HS-27A (cell line): ENCODE data around the gene RBBP5.
"Not testable (repeated sequence)": the region's sequence is repeated elsewhere in the genome, so short reads cannot be mapped to it uniquely, and the experiment has no call there.

Source experiments
- DNase-seq: peaks from one replicate; pipeline ENCODE4 v3.0.0-alpha.2; 2012; ENCODE audit warnings: low read depth, missing footprints

RBBP5 gene, protein sequence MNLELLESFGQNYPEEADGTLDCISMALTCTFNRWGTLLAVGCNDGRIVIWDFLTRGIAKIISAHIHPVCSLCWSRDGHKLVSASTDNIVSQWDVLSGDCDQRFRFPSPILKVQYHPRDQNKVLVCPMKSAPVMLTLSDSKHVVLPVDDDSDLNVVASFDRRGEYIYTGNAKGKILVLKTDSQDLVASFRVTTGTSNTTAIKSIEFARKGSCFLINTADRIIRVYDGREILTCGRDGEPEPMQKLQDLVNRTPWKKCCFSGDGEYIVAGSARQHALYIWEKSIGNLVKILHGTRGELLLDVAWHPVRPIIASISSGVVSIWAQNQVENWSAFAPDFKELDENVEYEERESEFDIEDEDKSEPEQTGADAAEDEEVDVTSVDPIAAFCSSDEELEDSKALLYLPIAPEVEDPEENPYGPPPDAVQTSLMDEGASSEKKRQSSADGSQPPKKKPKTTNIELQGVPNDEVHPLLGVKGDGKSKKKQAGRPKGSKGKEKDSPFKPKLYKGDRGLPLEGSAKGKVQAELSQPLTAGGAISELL

DNA sequence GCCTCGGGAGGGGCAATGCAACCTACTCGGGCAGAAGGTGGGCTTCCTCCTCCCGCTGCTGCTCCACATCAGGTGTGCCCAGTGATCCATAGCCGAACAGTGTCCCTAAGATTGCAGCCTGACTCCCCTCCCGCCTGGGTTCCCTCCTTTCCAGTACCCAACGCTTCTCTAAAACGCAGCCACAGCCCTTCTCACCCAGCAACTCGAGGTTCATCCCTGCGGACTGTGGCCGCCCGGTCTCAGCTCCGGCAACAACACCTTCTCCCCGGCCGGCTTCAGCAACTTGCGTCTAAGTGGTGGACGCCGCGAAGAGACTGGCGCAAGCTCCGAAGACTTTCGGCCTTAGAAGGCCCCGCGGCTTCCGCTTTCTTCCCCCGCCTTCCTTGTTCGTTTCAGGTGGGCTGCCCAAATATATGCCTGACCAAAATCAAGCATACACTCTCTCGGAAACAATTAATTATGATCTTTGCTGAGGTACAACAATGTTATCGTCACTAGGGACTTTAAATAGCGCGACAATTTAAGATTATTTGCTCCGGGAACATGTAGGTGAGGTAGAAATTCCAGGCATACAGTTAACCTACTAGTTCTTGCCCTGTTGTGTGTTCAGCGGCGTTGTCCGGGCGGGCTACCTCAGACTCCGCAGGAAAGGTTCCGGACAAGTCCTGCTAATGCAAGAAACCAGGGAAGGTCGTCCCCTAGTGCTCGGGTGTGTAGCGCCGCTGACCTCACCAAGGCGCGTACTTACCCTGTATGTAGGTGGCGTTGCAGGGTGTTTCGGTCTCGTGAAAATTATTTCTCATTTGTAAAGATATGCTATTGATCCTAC lies at the start of gene RBBP5:
TSS of gene RBBP5 (minus strand) at position 319 of the 829 bp plus-strand sequence. CDS start at position 214, 105 bp downstream.
- DNase-seq, result peak; percentile 94

DNA sequence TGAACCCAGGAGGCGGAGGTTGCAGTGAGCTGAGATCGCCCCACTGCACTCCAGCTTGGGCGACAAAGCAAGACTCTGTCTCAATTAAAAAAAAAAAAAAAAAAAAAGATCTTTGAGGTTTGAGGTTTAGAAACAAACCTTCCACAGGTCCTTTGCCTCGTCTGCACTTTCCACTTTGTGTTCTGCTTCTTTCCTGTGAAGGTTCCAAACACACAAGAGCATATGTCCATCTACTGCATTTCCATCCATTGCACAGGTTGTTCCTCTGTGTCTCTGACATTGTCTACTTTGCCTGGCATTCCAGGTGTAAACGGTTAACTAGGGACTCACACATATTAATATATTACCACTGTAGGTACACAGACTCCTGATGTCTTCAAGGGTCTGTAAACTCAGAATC lies 49.6 kb upstream of the RBBP5 start:
- no peak for DNase-seq

DNA sequence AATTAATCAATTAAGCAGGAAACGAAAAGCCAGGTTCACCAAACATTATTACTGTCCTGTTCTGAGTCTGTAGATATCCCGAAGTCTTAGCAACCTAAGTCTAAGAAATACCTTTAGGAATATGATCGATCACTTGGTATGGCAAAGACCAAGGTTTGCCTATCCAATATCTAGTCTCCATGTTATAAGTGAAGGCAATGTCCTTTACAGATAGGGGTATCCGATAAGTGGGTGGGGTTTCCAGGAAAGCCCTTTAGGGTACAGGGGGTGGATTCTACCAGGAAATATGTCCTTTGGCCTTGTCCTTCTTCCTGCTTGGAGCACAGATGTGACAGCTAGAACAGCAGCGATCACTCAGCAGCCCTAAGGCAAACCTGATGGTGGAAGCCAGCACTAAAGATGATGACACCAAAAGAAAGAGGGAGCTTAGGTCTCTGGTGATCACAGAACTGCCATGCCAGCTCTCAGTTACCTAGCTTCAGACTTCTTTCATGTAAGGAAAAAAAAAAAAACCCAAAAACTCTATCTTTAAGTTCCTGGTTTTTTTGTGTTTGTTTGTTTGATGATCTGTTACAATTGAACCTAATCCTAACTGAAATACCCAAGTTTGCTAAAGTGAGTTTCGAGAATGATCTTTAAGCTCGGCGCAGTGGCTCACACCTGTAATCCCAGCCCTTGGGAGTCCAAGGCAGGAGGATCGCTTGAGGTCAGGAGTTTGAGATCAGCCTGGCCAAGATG lies 48.9 kb upstream of the RBBP5 start:
- DNase-seq, result no peak

DNA sequence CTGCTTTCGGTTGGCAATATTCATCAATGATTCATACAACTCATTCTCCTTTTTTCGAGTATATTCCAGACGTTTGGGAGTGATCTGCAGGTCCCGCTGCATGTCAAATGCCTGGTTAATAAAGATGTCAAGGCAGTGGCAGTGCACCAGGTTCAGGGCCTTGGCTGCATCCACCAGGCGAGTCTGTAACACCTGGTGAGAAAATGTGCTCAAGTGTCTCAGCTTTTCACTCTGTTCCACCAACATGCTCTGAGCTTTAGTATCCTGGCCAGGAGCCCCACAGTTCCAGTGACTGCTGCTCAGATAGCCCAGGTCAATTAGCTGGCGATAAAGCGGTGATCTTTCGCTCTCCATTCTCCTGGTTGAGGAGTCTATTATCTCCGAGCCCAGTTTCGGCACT lies 47.5 kb upstream of the RBBP5 start:
- no peak for DNase-seq

DNA sequence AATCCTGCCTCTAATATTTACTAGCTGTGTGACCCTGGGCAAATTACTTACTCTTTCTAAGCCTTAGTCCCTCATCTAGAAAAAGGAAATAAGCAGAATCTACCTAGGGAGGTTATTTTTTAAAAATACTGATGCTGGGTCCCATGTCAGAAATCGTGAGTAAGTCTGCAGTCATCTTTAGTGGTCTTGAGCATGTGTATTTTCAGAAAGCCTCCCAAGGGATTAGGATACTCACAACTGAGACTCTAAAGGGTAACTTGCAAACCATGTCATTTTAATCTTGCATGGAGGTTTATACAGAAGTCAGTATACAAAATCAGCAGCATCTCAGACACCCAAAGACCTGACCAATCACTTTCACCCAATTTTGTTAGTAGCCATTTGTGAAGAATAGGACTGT lies 46.5 kb upstream of the RBBP5 start:
- DNase-seq, result no peak

DNA sequence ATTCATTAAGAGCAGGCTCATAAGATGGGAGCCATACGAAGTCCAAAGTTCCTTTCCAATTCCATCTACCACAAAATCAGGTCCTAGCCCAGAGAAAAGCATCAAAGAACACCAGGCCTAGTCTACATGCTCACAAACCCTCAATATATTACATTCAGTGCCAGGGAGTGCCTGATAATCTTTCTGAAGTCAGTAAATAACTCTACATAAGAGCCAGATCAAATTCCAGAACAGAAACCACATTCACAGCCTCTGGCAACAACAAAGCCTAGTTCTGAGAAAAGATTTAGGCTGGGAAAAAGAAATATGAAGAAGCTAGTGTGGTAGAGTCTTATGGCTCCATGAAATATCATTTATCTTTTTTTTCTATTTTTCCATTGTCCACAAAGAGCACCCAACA lies 40.5 kb upstream of the RBBP5 start:
- DNase-seq, result no peak

DNA sequence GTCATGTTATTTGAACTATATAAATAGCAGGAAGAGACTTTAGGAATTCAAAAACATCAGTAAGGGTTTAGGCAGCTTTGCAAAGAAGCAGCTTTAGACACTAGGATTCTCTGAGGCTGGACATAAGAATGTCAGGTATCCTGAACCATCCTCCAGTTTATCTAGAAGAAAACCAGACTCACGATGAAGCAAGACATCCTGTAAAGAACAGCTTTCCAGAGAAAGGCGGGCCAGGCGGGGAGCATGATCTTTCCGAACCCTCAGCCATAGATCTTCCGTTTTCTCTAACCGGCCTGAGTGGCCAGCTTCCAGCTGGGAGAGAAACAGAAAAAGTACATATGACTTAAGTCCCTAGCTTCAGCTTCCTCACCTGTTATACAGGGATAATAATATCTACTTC lies 39.3 kb upstream of the RBBP5 start:
- no peak for DNase-seq

DNA sequence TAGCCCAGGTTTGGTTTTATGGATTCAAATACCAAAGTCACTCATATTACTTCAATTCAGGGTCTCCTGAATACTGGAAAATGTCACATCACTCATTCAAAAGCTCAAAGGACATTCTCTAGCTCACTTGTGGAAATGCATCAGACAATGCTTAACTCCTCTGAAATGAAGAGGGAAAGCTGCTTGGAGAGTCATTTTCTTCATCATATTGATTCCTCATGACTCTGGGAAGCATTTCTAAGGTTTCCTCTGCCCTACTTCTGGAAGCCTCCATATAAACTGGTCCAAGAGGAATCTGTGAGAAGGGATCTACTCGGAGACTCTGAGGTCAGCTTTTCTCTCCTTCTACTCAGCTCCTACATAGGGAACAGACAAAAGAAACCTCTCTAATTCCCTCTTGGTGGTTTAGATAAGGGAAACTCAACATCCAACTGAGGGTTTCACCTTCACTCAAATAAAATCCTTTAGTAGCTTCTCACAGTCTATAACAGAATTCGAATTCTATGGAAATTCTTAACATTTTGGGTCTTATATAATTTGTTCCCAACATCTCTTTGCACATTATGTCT lies 36.4 kb upstream of the RBBP5 start:
- no peak for DNase-seq

DNA sequence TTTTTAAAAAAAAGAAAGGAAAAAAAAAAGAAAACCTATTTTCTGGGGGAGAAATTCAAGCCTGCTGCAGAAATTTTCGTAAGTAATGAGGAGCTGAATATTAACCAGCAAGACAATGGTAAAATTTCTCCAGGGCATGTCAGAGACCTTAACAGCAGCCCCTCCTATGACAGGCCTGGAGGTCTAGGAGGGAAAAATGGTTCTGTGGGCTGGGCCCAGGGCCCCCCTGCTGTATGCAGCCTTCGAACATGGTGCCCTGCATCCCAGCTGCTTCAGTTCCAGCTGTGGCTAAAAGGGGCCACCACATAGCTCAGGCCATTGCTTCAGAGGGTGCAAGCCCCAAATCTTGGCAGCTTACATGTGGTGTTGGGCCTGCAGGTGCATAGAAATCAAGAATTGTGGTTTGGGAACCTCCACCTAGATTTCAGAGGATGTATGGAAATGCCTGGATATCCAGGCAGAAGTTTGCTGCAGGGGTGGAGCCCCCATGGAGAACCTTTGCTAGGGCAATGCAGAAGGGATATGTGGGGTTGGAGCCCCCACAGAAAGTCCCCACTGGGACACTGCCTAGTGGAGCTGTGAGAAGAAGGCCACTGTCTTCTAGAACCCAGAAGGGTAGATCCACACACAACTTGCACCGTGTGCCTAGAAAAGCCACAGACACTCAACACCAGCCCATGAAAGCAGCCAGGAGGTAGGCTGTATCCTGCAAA lies 34.0 kb upstream of the RBBP5 start:
- not testable (repeated sequence) for DNase-seq

DNA sequence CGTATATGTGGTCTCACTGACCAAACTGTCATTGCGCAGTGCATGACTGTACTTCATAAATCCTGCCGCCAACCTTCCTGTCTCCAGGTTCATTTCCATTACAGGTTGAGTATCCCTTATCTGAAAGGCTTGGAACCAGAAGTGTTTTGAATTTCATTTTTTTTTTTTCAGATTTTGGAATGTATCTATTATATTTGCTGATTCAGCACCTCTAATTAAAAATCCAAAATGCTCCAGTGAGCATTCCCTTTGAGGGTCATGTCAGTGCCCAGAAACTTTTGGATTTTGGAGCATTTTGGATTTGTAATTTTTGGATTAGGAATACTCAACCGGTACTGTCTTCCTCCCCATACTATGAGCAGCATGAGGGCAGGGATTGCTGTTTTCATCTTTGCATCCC lies 30.7 kb upstream of the RBBP5 start:
- DNase-seq, result no peak

DNA sequence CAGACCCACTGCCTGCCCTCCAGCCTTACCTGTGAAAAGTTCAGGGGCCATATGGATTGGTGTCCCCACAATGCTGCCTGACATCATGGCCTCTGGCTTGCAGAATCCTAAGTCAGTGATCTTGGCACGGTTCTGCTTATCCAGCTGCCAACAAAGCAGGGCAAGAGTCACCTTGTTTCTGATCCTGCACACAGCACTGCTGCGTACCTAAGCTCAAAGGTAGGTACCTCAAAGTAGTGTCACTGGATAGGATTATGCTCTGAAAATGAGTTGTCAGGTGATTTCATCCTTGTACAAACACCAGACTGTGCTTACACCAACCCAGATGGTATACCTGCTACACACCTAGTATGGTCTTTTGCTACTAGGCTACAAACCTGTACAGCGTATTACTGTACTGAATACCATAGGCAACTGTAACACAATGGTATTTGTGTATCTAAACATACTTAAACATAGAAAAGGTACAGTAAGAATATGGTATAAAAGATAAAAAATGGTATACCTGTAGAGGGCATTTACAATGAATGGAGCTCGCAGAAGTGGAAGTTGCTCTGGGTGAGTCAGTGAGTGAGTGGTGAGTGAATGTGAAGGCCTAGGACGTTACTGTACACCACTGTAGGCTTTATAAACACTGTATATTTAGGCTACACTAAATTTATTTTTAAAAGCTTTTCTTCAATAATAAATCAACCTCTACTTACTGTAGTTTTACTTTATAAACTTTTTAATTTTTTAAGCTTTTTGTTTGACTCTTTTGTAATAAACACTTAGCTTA lies 29.1 kb upstream of the RBBP5 start:
- no peak for DNase-seq

DNA sequence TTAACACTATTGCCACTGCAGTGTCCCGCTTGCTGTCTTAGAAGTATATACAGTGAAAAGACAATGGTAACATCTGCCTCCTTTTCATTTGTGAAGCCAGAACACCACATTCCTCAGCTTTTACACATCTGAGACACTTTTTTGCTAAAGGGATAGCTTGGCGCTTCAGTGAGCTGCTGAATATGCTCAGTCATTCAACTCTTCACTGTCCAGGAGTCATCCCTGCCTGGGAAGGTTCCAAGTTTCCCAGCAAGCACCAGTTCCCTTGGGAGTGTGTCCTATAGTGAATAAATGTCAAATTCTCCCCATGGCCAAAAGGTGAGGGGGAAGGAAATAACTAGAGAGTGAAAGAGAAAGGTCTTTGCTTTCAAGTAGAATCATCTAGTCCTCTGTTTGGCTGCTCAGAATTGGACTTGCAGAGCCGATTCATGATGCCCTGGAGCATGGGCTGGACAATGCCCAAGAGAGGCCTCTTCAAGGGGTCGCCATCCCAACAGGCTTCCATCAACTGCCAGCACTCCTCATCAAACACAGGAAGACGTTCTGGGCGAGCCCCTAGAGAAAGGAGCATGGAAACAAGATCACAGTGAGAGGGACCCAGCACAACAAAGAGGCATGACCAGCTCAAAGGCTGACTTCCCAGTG lies 25.5 kb upstream of the RBBP5 start:
- DNase-seq, result peak; percentile 15

DNA sequence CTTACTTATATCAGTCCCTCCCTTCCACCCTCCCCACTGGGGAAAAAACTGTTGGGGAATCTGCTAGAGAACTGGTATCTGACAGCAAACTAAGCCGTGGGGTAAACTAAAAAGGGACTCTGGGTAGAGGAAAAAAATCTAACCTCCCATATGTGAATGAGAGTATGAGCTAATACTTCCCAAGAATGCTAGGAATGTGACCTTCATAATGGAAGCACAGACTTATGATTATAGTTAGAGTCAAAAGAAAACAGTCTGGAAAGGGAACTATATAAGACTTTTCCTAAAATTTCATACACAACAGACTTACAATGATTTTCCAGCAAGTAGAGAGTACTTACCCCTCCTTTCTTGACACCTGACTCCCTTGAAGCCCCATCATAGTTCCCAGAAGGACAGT lies 23.0 kb upstream of the RBBP5 start:
- peak; percentile 46 for DNase-seq

DNA sequence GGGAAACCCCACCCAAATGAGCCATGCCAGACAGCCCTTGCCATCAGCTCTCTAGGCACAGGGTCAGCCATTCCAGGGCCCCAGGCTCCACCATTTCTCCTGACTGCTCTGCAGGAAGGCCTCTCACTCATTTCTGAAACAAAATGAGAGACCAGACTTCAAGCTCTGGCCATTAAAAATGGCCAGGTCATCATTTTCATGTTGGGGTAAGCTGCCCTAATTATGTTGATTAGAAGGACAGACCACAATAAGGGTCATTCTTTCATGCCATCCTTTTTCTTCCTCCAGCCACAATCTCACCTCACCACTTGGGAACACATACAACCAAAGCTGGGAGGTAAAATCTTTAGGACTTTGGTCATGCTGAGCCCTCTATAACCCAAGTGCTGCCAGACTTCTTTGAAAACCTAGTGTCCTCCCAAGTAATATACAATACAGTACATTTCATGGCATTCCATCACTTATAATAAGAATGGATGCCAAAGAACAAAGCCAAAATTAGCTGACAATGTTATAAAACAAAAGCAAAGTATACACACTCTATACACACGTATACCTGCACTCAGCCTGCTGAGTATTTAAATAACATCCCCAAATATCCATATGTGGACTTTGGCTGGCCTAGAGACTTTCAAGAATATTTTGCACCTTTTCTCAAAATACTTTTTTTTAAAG lies 22.4 kb upstream of the RBBP5 start:
- no peak for DNase-seq

DNA sequence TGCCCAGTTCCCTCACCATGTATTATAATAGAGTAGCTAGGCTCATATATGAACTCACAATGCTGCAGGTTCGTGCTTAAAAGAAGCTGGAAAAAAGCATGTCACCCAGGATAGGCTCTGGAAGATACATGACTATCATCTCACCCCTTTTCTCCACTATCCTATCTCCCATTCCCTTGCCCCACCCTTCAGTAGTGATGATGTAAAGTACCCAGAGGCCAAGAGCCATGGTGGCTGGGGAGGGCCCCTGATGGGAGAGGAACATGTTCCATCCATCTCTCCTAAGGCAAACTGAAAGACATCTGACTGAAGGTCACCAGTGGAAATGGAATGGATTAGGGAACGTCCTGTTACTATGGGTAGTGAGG lies 20.3 kb upstream of the RBBP5 start:
- no peak for DNase-seq

DNA sequence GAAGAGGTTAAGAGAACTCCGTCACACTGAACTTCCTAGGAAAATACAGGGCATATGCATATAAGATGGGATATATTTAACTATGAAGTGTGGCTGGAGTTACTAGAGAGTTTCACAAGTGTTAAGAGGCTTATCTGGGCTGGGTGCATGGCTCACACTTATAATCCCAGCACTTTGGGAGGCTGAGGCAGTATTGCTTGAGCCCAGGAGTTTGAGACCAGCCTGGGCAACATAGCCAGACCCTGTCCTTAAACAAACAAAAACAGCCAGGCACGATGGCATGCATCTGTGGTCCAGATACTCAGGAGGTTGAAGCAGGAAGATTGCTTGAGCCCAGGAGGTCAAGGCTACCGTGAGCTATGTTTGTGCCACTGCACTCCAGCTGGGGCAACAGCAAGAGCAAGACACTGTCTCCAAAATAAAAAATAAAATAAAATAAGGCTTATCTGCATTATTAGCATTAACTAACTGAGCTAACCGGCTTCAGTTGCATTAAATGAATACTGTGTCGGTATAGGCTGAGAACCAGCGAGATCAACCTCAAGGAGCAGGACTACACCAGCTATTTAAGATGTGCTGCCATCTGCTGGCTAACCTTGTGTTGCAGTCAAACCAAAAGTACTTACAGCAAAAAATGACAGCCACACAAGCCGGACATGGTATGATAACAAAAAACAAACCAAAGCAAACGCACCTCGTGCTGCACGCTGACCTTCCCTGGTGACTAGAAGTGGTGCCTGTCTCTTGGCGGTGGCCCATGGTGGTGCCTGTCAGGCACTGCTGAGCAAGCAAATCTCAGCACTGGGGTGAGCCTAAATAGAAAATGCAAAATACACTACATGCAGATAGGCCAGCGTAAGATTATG lies 19.7 kb upstream of the RBBP5 start:
- DNase-seq, result peak; percentile 45

DNA sequence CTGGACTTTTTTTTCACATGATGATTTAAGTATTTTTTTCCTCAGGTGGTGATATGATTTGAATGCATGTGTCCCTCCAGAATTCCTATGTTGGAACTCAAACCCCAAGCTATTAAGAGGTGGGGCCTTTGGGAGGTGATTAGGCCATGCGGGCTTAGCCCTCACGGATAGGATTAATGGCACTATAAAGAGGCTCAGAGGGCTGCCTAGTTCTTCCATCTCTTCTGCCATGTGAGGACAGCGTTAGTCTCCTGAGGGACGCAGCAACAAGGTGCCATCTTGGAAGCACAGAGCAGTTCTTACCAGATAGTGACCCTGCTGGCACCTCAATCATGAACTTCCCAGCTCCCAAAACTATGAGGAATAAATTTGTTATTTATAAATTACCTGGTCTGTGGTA lies 18.3 kb upstream of the RBBP5 start:
- DNase-seq, result no peak

DNA sequence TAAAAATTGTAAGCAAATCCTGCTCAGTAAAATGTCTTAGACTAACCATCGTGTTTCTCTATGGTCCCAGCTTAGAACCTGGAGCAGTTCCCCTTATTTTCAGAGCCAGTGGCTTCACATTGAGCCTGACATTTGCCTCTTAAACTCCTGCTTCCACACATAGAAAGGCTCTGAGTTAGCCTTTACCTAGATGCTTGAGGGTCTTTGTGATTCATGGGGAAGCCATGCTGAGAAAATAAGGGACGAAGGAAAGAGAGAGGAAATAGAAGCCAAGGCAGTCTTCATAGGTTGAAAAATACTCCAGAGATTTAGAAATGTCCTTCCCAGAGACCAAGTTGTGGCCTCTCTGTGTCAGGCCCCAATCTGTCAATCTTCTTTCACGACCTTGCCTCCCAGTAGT lies 16.1 kb upstream of the RBBP5 start:
- no peak for DNase-seq

DNA sequence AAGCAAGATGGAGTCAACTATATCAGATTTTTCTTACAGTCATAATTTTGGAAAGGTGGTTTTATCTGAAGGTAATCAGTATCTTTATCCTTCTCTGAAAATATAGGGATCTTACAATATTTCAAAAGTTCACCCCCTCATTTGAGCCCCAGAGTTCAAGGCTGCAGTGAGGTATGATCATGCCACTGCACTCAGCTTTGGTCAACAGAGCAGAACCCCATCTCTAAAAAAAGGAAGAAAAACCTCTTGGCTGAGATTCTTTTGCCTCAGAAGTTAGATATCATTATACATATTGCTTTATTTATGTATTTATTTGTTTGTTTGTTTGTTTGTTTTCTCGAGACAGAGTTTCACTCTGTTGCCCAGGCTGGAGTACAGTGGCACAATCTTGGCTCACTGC lies 11.5 kb upstream of the RBBP5 start:
- DNase-seq, result no peak
